HepG2 (cell line): ENCODE measurements around the gene TRAP1. TPM values are rescaled to one million over a fixed set of nuclear protein-coding genes. Genes with fewer than 3 reads are reported as not detected.

Experiments
- ATM ChIP-seq: fragments of 450-650 bp; IDR thresholded peaks from 2 replicates; pipeline ENCODE4 v1.7.1; 2017; ENCODE audit warnings: mild to moderate bottlenecking, borderline replicate concordance
- CREM ChIP-seq, 2 experiments: sonication (generic) in 1 of 2; formaldehyde crosslinking in 1 of 2; IDR thresholded peaks; 2 replicates each; pipeline versions ENCODE4 v1.4.0 to v1.6.1; 2016 to 2020; ENCODE audit warnings: antibody characterized with exemption in 1 of 2, mild to moderate bottlenecking in 1 of 2, missing genetic modification reagents in 1 of 2
- EEA1 ChIP-seq: sonication (generic); formaldehyde crosslinking; IDR thresholded peaks from 2 replicates; pipeline ENCODE4 v1.5.1; 2020; ENCODE audit warnings: mild to moderate bottlenecking, missing genetic modification reagents, borderline replicate concordance
- GABPB1 ChIP-seq: IDR thresholded peaks from 2 replicates; pipeline ENCODE4 v1.6.1; 2016; ENCODE audit warnings: mild to moderate bottlenecking, missing genetic modification reagents, moderate library complexity, missing compliant biosample characterization
- KDM4B ChIP-seq: sonication (generic); formaldehyde crosslinking; IDR thresholded peaks from 2 replicates; pipeline ENCODE4 v1.4.0; 2020; ENCODE audit warnings: missing genetic modification reagents
- KMT2A ChIP-seq: sonication (generic); formaldehyde crosslinking; IDR thresholded peaks from 2 replicates; pipeline ENCODE4 v1.4.0; 2020; ENCODE audit warnings: missing genetic modification reagents
- MYNN ChIP-seq: sonication (generic); formaldehyde crosslinking; IDR thresholded peaks from 2 replicates; pipeline ENCODE4 v1.4.0; 2020; ENCODE audit warnings: mild to moderate bottlenecking, low read depth, missing genetic modification reagents
- RXRB ChIP-seq: IDR thresholded peaks from 2 replicates; pipeline ENCODE4 v1.6.1; 2016; ENCODE audit warnings: borderline replicate concordance, missing genetic modification reagents, missing compliant biosample characterization
- ZNF577 ChIP-seq: sonication (generic); formaldehyde crosslinking; IDR thresholded peaks from 2 replicates; pipeline ENCODE4 v1.4.0; 2020; ENCODE audit warnings: mild to moderate bottlenecking, low read depth, missing genetic modification reagents, borderline replicate concordance
- polyA plus RNA-seq, 8 experiments: library from polyadenylated mRNA; depleted of rRNA in 3 of 8; stranded (reverse) in 7 of 8; unstranded in 1 of 8; fragments of >200 nt; fragmentation: Illumina TruSeq in 4 of 8; extraction: Trizol in 4 of 8; gene quantifications; 2 replicates each; pipeline versions ENCODE4 v1.2.1 to v1.2.3, GENCODE V29; 2011 to 2016; ENCODE audit warnings: low read depth in 4 of 8, missing spikeins in 1 of 8, mixed read lengths in 1 of 8; ENCODE audit not compliant: insufficient read depth in 1 of 8
- total RNA-seq, 5 experiments: library from RNA; depleted of rRNA; stranded (reverse); fragments of >200 nt; fragmentation: Illumina TruSeq; extraction: Trizol; gene quantifications; 2 replicates each; pipeline ENCODE4 v1.2.3, GENCODE V29; 2016; ENCODE audit warnings: low read depth in 1 of 5
- TF ChIP-seq, protein P1 (sequence below): sonication (generic); formaldehyde crosslinking; IDR thresholded peaks from 2 replicates; pipeline ENCODE4 v1.4.0; 2020; ENCODE audit warnings: mild to moderate bottlenecking, low read depth, missing genetic modification reagents
- TF ChIP-seq, protein P2 (sequence below): sonication (generic); formaldehyde crosslinking; conservative IDR thresholded peaks from 2 replicates; pipeline ENCODE4 v1.5.0; 2020; ENCODE audit warnings: missing genetic modification reagents
- TF ChIP-seq, protein P3 (sequence below): sonication (generic); formaldehyde crosslinking; IDR thresholded peaks from 2 replicates; pipeline ENCODE4 v1.4.0; 2020; ENCODE audit warnings: mild to moderate bottlenecking, missing genetic modification reagents
- TF ChIP-seq, protein P4 (sequence below): sonication (generic); formaldehyde crosslinking; IDR thresholded peaks from 2 replicates; pipeline ENCODE4 v1.9.0; 2021; ENCODE audit warnings: missing genetic modification reagents, borderline replicate concordance
- TF ChIP-seq, protein P5 (sequence below): sonication (generic); formaldehyde crosslinking; IDR thresholded peaks from 2 replicates; pipeline ENCODE4 v1.5.0; 2020; ENCODE audit warnings: mild to moderate bottlenecking, missing genetic modification reagents, moderate library complexity

Gene TRAP1
- total and polyA plus RNA-seq, 2 of the 13 experiments (the other 11 are each of a cell fraction or from before 2014, with no cell fraction given), result 127 to 240 TPM

DNA sequence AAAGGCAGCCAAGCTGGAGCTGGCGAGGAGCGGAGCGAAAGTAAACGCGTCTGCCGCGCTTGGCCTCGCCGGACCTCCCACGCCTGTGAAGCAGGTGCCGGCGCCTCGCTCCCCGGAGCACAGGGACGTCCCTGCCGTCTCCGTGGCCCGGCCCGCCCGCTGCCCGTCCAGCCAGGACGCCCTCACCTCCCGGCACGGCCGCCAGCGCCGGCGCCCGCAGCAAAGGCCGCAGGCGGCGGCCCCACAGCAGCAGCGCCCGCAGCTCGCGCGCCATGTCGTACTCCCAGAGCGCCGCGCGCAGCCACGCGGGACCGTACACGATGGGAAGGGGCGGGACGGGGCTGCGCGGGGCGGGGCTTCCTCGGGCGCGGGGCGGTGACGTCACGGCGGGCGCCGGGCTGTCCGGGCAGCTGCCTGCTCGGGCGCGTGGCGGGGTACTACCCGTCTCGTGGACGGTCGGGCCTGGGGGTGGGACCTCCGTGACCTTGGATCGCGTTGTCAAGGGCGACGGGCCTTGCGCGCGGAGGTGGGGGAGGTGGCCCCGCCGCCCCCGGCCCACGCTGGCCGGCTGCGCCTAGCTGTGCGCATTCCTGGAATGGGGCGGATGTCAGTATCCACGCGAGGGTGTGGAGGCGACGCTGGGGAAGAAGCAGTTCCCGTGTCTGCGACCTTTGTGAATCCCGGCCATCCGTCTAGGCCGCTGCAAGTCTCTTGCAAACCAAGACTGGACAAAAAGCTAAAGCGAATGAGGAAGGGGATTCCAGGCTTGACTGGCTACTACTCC lies at the start of gene TRAP1 (continued):
- TF ChIP-seq, protein P1, sequence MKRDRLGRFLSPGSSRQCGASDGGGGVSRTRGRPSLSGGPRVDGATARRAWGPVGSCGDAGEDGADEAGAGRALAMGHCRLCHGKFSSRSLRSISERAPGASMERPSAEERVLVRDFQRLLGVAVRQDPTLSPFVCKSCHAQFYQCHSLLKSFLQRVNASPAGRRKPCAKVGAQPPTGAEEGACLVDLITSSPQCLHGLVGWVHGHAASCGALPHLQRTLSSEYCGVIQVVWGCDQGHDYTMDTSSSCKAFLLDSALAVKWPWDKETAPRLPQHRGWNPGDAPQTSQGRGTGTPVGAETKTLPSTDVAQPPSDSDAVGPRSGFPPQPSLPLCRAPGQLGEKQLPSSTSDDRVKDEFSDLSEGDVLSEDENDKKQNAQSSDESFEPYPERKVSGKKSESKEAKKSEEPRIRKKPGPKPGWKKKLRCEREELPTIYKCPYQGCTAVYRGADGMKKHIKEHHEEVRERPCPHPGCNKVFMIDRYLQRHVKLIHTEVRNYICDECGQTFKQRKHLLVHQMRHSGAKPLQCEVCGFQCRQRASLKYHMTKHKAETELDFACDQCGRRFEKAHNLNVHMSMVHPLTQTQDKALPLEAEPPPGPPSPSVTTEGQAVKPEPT, result peak; percentile 78; the same call in 1 of the 2 replicates
- TF ChIP-seq, protein P2, sequence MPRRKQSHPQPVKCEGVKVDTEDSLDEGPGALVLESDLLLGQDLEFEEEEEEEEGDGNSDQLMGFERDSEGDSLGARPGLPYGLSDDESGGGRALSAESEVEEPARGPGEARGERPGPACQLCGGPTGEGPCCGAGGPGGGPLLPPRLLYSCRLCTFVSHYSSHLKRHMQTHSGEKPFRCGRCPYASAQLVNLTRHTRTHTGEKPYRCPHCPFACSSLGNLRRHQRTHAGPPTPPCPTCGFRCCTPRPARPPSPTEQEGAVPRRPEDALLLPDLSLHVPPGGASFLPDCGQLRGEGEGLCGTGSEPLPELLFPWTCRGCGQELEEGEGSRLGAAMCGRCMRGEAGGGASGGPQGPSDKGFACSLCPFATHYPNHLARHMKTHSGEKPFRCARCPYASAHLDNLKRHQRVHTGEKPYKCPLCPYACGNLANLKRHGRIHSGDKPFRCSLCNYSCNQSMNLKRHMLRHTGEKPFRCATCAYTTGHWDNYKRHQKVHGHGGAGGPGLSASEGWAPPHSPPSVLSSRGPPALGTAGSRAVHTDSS (CRISPR knock-in tag), result no peak
- no peak for TF ChIP-seq MYNN (CRISPR knock-in tag)
- no peak for TF ChIP-seq ATM
- no peak for TF ChIP-seq RXRB (CRISPR knock-in tag)
- no peak for TF ChIP-seq EEA1 (CRISPR knock-in tag)
- TF ChIP-seq CREM (IDR thresholded peaks at IDR 0.05), result peak; percentile 24; the same call in 1 of the 2 replicates
- peak; percentile 21; the same call in 1 of the 2 replicates for TF ChIP-seq CREM (CRISPR knock-in tag; IDR thresholded peaks at IDR 0.05)
- TF ChIP-seq, protein P3, sequence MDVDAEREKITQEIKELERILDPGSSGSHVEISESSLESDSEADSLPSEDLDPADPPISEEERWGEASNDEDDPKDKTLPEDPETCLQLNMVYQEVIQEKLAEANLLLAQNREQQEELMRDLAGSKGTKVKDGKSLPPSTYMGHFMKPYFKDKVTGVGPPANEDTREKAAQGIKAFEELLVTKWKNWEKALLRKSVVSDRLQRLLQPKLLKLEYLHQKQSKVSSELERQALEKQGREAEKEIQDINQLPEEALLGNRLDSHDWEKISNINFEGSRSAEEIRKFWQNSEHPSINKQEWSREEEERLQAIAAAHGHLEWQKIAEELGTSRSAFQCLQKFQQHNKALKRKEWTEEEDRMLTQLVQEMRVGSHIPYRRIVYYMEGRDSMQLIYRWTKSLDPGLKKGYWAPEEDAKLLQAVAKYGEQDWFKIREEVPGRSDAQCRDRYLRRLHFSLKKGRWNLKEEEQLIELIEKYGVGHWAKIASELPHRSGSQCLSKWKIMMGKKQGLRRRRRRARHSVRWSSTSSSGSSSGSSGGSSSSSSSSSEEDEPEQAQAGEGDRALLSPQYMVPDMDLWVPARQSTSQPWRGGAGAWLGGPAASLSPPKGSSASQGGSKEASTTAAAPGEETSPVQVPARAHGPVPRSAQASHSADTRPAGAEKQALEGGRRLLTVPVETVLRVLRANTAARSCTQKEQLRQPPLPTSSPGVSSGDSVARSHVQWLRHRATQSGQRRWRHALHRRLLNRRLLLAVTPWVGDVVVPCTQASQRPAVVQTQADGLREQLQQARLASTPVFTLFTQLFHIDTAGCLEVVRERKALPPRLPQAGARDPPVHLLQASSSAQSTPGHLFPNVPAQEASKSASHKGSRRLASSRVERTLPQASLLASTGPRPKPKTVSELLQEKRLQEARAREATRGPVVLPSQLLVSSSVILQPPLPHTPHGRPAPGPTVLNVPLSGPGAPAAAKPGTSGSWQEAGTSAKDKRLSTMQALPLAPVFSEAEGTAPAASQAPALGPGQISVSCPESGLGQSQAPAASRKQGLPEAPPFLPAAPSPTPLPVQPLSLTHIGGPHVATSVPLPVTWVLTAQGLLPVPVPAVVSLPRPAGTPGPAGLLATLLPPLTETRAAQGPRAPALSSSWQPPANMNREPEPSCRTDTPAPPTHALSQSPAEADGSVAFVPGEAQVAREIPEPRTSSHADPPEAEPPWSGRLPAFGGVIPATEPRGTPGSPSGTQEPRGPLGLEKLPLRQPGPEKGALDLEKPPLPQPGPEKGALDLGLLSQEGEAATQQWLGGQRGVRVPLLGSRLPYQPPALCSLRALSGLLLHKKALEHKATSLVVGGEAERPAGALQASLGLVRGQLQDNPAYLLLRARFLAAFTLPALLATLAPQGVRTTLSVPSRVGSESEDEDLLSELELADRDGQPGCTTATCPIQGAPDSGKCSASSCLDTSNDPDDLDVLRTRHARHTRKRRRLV, result no peak
- TF ChIP-seq KDM4B (CRISPR knock-in tag), result no peak
- no peak for TF ChIP-seq ZNF577
- TF ChIP-seq, protein P4, sequence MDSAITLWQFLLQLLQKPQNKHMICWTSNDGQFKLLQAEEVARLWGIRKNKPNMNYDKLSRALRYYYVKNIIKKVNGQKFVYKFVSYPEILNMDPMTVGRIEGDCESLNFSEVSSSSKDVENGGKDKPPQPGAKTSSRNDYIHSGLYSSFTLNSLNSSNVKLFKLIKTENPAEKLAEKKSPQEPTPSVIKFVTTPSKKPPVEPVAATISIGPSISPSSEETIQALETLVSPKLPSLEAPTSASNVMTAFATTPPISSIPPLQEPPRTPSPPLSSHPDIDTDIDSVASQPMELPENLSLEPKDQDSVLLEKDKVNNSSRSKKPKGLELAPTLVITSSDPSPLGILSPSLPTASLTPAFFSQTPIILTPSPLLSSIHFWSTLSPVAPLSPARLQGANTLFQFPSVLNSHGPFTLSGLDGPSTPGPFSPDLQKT (CRISPR knock-in tag), result no peak
- peak; percentile 75 for TF ChIP-seq GABPB1 (CRISPR knock-in tag)
- TF ChIP-seq, protein P5, sequence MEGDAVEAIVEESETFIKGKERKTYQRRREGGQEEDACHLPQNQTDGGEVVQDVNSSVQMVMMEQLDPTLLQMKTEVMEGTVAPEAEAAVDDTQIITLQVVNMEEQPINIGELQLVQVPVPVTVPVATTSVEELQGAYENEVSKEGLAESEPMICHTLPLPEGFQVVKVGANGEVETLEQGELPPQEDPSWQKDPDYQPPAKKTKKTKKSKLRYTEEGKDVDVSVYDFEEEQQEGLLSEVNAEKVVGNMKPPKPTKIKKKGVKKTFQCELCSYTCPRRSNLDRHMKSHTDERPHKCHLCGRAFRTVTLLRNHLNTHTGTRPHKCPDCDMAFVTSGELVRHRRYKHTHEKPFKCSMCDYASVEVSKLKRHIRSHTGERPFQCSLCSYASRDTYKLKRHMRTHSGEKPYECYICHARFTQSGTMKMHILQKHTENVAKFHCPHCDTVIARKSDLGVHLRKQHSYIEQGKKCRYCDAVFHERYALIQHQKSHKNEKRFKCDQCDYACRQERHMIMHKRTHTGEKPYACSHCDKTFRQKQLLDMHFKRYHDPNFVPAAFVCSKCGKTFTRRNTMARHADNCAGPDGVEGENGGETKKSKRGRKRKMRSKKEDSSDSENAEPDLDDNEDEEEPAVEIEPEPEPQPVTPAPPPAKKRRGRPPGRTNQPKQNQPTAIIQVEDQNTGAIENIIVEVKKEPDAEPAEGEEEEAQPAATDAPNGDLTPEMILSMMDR (CRISPR knock-in tag), result peak; percentile 8; the same call in 1 of the 2 replicates
- peak; percentile 65 for TF ChIP-seq KMT2A (CRISPR knock-in tag)
